Pancreas (tissue), 10 donors: ENCODE data around the gene OSBPL8. TPM values are rescaled to one million over a fixed set of nuclear protein-coding genes. Genes with fewer than 3 reads are reported as not detected.
A peak's percentile ranks its signal among the peaks of the same experiment; 100 is the strongest.
"Not testable (repeated sequence)": the region's sequence is repeated elsewhere in the genome, so short reads cannot be mapped to it uniquely, and the experiment has no call there.

ENCODE experiments used
- ATAC-seq, 4 donors: fragments of 200-7000 bp; cut with Tn5 transposase; one replicate each; pipeline versions ENCODE4 v1.8.0 to v1.9.1; 2020; ENCODE audit warnings: mild to moderate bottlenecking in 4 of 4, moderate library complexity in 4 of 4
- DNase-seq, 6 donors: peaks; one replicate each; pipeline ENCODE4 v3.0.0-alpha.2; 2020
- FAIRE-seq: peaks from 2 replicates; lab custom pipeline; 2012; peaks lifted over from hg19 to GRCh38; lab: Jason Lieb, UNC
- H3K27ac ChIP-seq, 4 donors: fragments of 200-600 bp; sonication (generic); 1 replicate in 3 of 4; 2 replicates in 1 of 4; pipeline versions ENCODE4 v1.5.0 to v1.8.0; 2020
- H3K27me3 ChIP-seq, 4 donors: fragments of 200-600 bp; one replicate each; pipeline ENCODE4 v1.8.0; 2021
- H3K36me3 ChIP-seq, 3 donors: fragments of 200-600 bp; sonication (generic) in 1 of 3; one replicate each; pipeline versions ENCODE4 v1.5.0 to v1.8.0; 2020 to 2021
- H3K4me1 ChIP-seq, 3 donors: fragments of 200-600 bp; one replicate each; pipeline ENCODE4 v1.8.0; 2021
- H3K4me3 ChIP-seq, 4 donors: fragments of 200-600 bp; sonication (generic) in 2 of 4; one replicate each; pipeline versions ENCODE4 v1.5.0 to v1.8.0; 2020 to 2021
- H3K9me3 ChIP-seq, 4 donors: fragments of 200-600 bp; one replicate each; pipeline ENCODE4 v1.8.0; 2021
- WGBS, 2 donors: extraction: QIAGEN DNeasy Blood & Tissue Kit; methylation state at CpG; one replicate each; pipeline ENCODE4 v1.1.7; 2013; 5-methylcytosine and 5-hydroxymethylcytosine counted together
- intact Hi-C, 3 donors: fragments of 100-400 bp; cut with DNase I; formaldehyde crosslinking; loops; one replicate each; pipeline versions ENCODE4 v1.11.1 to v1.14.2; 2022
- polyA plus RNA-seq, 2 donors: library from polyadenylated mRNA; stranded (reverse); fragments of 200-250 nt; gene quantifications; one replicate each; pipeline ENCODE4 v1.2.3, GENCODE V29; 2013
- total RNA-seq, 6 donors: library from RNA; stranded (reverse); fragmentation: NEBNext Ultra II Directional in 4 of 6; extraction: Animal tissue kit (Norgen Biotek cat#: 25700) in 4 of 6; gene quantifications; one replicate each; pipeline versions ENCODE4 v1.2.1 to v1.2.4, GENCODE V29; 2021 to 2023
- TF ChIP-seq, protein P1 (sequence below), 4 donors: fragments of 200-600 bp; sonication (generic) in 3 of 4; IDR thresholded peaks; one replicate each; pipeline versions ENCODE4 v1.5.0 to v1.8.0; 2021; ENCODE audit warnings: antibody characterized with exemption in 4 of 4
- donor health status: healthy with polysubstance abuse.
- donor health status: DM: no; HTN: no; CAD: no; lungs with moderate emphysema.
- donor health status: DM: no; HTN: no; CAD: no.
- donor health status: control.
- donor health status: control.
- donor health status: Bipolar disorder and iron deficiency.
- donor health status: DM: yes; HTN: yes; CAD: no.
- donor health status: DM: no; HTN: no; CAD: no.
- donor health status: DM: no; HTN: no; CAD: no.
- donor health status: DM: yes; HTN: yes; CAD: no.

The OSBPL8 gene
- total and polyA plus RNA-seq, 8 donors: 3.6 to 39.6 (median 22.7) TPM

DNA sequence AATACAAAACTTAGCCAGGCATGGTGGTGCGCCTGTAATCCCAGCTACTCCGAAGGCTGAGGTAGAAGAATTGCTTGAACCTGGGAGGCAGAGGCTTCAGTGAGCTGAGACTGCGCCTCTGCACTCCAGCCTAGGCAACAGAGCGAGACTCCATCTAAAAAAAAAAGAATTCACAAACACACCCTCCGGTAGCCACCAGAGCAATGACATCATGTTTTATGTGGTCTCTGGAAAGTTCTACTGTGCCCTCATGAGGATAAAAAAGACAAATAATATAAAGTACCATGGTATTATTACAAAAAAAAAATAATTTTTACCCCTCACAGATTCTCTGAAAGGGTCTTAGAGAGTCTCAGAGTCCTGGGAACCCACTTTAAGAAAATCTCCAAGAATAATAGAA lies 81.5 kb downstream of the OSBPL8 start:
- DNase-seq (no peak), FAIRE-seq (no peak), ATAC-seq (no peak)
- no peak overlapping the region for H3K4me3 ChIP-seq
- H3K4me1 ChIP-seq: no peaks in the 10 kb centered on the region
- TF ChIP-seq, protein P1, sequence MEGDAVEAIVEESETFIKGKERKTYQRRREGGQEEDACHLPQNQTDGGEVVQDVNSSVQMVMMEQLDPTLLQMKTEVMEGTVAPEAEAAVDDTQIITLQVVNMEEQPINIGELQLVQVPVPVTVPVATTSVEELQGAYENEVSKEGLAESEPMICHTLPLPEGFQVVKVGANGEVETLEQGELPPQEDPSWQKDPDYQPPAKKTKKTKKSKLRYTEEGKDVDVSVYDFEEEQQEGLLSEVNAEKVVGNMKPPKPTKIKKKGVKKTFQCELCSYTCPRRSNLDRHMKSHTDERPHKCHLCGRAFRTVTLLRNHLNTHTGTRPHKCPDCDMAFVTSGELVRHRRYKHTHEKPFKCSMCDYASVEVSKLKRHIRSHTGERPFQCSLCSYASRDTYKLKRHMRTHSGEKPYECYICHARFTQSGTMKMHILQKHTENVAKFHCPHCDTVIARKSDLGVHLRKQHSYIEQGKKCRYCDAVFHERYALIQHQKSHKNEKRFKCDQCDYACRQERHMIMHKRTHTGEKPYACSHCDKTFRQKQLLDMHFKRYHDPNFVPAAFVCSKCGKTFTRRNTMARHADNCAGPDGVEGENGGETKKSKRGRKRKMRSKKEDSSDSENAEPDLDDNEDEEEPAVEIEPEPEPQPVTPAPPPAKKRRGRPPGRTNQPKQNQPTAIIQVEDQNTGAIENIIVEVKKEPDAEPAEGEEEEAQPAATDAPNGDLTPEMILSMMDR (IDR thresholded peaks at IDR 0.05): no peak
- 80 to 88% methylated on average over 5 of the region's 5 CpGs for WGBS, 2 donors
- no peaks in the 10 kb centered on the region for H3K27me3 ChIP-seq
- no peaks in the 10 kb centered on the region for H3K36me3 ChIP-seq
- intact Hi-C loops: no loop called here
- H3K27ac ChIP-seq: no peak overlapping the region
- H3K9me3 ChIP-seq: no peaks in the 10 kb centered on the region

DNA sequence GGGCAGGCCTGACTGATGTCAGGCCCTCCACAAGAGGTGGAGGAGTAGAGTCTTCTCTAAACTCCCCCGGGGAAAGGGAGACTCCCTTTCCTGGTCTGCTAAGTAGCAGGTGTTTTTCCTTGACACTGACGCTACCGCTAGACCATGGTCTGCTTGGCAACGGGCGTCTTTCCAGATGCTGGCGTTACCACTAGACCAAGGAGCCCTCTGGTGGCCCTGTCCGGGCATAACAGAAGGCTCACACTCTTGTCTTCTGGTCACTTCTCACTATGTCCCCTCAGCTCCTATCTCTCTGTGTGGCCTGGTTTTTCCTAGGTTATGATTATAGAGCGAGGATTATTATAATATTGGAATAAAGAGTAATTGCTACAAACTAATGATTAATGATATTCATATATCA lies 86.7 kb downstream of the OSBPL8 start:
- not testable (repeated sequence) for FAIRE-seq

DNA sequence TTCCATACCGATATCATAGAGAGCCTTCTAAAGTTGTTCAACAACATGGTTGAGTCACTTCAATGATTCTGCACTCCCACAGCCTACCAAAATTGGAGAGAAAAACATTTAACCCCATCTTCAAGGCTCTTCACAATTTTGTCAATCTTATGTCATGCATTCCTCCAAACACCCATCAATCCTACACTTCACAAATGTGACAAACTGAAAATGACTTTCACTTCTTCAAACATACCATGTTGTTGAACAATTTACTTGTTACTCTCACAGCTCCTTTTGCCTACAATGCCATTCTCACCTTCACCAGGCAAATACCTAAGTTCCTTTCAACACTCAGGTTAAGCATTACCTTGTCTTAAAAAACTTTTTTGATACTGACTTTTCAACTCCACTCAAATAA lies 88.0 kb downstream of the OSBPL8 start:
- TF ChIP-seq, protein P1 (IDR thresholded peaks at IDR 0.05): no peak
- Histone ChIP-seq H3K27me3 (no peaks in the 10 kb centered on the region), H3K4me3 (no peak overlapping the region), H3K27ac (no peak overlapping the region), H3K4me1 (no peaks in the 10 kb centered on the region), H3K9me3 (no peaks in the 10 kb centered on the region), H3K36me3 (no peaks in the 10 kb centered on the region)
- 83 to 85% methylated on average over 1 of the region's 1 CpG for WGBS, 2 donors
- no peak for ATAC-seq
- FAIRE-seq: no peak
- intact Hi-C loops: no loop called here
- DNase-seq: no peak

More for the DNA sequence above, 86.7 kb downstream of the OSBPL8 start:
- H3K27ac ChIP-seq, ATAC-seq, H3K9me3 ChIP-seq, intact Hi-C loops, H3K36me3 ChIP-seq, DNase-seq, H3K4me3 ChIP-seq, H3K4me1 ChIP-seq, H3K27me3 ChIP-seq: not testable (repeated sequence)
- WGBS, 2 donors: 89 to 96% methylated on average over 8 of the region's 8 CpGs

DNA sequence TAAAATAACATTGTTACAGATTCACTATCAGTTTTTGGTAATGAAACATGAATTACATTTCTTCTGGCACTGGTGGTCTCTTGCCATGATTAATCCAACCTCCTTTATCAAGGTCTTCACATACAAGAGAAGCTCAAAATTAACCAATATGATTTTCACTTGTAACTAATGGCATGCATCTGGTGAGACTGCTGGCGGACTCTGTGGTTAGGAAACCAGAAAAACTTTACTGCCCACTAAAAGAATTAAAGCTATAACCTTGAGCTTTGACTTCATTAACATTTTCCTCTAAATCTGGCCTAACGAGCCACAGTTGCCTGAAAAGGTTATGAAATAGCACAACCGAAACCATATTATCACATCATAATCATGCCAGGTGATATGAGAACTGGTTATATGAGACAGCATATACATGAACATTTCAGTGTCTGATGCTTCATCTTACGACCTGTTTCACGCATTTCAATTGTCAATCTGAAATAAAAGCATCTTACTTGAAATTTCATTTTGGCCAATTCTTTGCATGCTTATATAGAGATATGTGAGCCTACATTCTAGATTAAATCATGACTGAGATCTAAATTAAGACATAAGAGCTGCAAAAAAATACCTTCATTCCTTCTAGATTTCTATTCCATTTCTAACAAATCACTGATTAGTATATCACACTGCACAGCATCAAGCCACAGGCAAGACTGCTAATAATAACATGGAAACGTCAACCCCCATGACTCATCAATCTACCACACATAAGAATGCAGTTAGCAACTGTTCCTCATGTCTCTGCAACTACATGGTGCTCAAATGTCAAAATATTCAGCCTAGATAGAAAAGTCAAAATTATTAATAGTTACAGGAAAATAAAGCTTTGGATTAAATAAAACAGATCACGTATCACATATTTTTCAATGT lies 89.3 kb downstream of the OSBPL8 start:
- no peak overlapping the region for H3K4me3 ChIP-seq
- intact Hi-C loops: no loop called here
- no peak overlapping the region for H3K27ac ChIP-seq
- ATAC-seq (peak in 3 of 4 donors; percentile 67 to 74 (median 68)), DNase-seq (no peak), FAIRE-seq (peak; percentile 9)
- no peaks in the 10 kb centered on the region for H3K9me3 ChIP-seq
- TF ChIP-seq, protein P1 (IDR thresholded peaks at IDR 0.05): no peak
- no peaks in the 10 kb centered on the region for H3K27me3 ChIP-seq
- no peaks in the 10 kb centered on the region for H3K36me3 ChIP-seq
- H3K4me1 ChIP-seq: no peaks in the 10 kb centered on the region
- WGBS, 2 donors: 76 to 83% methylated on average over 7 of the region's 7 CpGs

DNA sequence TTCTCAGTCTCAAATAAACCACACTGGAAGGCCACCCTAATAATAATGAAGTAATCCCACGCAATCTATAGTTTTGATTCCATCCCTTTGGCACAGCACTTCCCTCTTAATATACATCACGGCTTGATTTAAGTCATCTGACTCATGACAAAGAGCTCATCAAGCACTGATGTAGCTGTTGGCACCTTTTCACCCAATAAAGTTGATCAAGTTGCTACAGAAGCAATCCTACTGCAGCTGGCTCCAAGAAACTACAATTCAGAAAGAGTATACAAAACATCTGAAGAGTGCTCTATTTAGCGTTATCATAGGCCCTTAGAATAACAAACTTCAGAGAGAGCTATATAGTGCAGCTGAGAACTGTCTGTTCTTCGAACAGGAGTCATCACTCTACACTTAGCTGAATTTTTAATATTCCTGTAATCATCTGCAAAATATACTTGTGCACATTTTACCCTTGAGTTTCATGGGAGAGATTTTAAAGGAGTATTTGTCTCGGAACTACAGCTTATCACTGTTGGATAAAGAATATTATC lies 94.9 kb downstream of the OSBPL8 start:
- DNase-seq: no peak
- H3K9me3 ChIP-seq: no peaks in the 10 kb centered on the region
- intact Hi-C loops: no loop called here

More for the DNA sequence above, 94.9 kb downstream of the OSBPL8 start:
- H3K27ac ChIP-seq: no peak overlapping the region
- FAIRE-seq: no peak
- no peaks in the 10 kb centered on the region for H3K27me3 ChIP-seq
- 81 to 82% methylated on average over 5 of the region's 5 CpGs for WGBS, 2 donors
- no peak overlapping the region for H3K4me3 ChIP-seq
- peaks cover 0 to 3% (median 0%) of the 10 kb centered on the region in 3 donors for H3K4me1 ChIP-seq
- TF ChIP-seq, protein P1 (IDR thresholded peaks at IDR 0.05): no peak
- no peak for ATAC-seq
- no peaks in the 10 kb centered on the region for H3K36me3 ChIP-seq
